ENCODE measurements around the gene TMEM63C.

The TMEM63C gene

DNA sequence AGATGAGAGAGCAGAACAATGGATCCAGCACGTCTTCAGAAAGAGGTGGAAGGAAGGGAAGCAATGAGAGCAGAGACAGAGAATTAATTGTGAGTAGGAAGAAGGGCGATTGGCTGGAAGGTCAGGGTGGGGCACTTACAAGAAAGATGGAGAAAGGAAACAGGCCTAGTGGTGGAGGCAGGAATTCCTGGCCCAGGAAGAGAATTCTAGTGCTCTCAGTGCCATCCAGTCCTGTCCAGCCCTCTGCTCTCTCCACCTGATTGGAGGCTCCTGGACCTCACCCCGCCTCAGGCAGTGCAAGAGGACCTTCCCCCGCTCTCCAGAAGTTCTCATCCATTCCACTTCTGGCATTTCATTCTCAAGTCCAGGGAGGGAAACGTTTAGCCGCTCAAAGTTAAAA is 46.5 kb downstream of the TMEM63C start:
- no peak for TF ChIP-seq CTCF (IDR thresholded peaks at IDR 0.05; ENCODE audit: insufficient read depth, low read length, poor library complexity, severe bottlenecking)
- DNase-seq (ENCODE audit: extremely low read depth, insufficient read length) = no peak
- H3K27me3 ChIP-seq (replicated peaks; ENCODE audit: control insufficient read depth, insufficient read depth, low read length) = no peaks in the 10 kb centered on the region
- H3K4me3 ChIP-seq (replicated peaks; ENCODE audit: low read depth, low read length) = no peak overlapping the region
- H3K36me3 ChIP-seq (ENCODE audit: control insufficient read depth, insufficient read depth, low read length) = no peaks in the 10 kb centered on the region

DNA sequence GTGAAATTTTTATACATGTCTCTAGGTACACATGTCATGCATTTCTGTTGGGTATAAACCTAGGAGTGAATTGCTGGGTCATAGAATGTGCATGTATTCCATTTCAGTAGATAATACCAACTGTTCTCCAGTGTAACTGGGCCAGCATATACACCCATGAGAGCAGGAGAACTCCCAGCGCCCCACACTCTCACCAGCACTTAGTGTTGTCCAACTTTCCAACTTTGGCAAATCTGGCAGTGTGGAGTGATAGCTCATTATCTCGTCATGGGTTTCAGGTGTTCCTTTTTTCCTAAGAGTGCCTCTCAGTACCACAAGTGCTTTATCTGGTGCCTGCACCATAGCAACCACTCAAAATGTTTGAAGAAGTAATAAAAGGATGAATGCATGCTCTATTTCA is 49.3 kb downstream of the TMEM63C start:
- Histone ChIP-seq H3K4me3 (replicated peaks; ENCODE audit: low read depth, low read length) (no peak overlapping the region), H3K36me3 (ENCODE audit: control insufficient read depth, insufficient read depth, low read length) (no peaks in the 10 kb centered on the region)
- TF ChIP-seq CTCF (IDR thresholded peaks at IDR 0.05; ENCODE audit: insufficient read depth, low read length, poor library complexity, severe bottlenecking) = no peak

GRCh38 chr14:77231721-77232120 is 50.1 kb downstream of the TMEM63C start:
- no peak for TF ChIP-seq CTCF (IDR thresholded peaks at IDR 0.05; ENCODE audit: insufficient read depth, low read length, poor library complexity, severe bottlenecking)
- Histone ChIP-seq H3K36me3 (ENCODE audit: control insufficient read depth, insufficient read depth, low read length) (no peaks in the 10 kb centered on the region), H3K27me3 (replicated peaks; ENCODE audit: control insufficient read depth, insufficient read depth, low read length) (no peaks in the 10 kb centered on the region), H3K4me3 (replicated peaks; ENCODE audit: low read depth, low read length) (no peak overlapping the region)
- DNase-seq (ENCODE audit: extremely low read depth, insufficient read length) = no peak

More for the DNA sequence above, 49.3 kb downstream of the TMEM63C start:
- DNase-seq (ENCODE audit: extremely low read depth, insufficient read length) = no peak
- no peaks in the 10 kb centered on the region for H3K27me3 ChIP-seq (replicated peaks; ENCODE audit: control insufficient read depth, insufficient read depth, low read length)

- H3K27me3 ChIP-seq (replicated peaks; ENCODE audit: control insufficient read depth, insufficient read depth, low read length) = no peaks in the 10 kb centered on the region; the same call in 1 of the 2 replicates
Measured at GRCh38 chr14:77236814-77237213, 55.2 kb downstream of the TMEM63C start.

DNA sequence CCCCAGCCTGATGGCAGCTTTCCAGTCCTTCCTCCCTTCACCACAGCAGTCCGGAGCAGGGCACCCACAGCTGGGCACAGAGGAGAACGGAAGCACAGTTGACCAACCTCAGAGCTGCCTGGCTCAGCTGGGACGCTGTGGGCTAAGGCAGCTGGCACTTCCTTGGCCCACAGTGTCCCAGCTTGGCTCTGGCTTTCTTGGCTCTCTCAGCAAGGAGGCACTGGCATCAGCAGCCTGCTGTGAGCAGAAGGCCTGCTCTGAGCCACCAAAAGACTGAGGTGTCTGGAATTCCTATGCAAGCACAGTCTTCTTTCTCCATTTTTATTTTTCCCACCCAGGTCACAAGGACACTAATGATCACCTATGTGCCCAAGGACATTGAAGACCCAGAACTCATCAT is 56.8 kb downstream of the TMEM63C start:
- no peak for TF ChIP-seq CTCF (IDR thresholded peaks at IDR 0.05; ENCODE audit: insufficient read depth, low read length, poor library complexity, severe bottlenecking)
- H3K36me3 ChIP-seq (ENCODE audit: control insufficient read depth, insufficient read depth, low read length) = no peaks in the 10 kb centered on the region

More at GRCh38 chr14:77236814-77237213, 55.2 kb downstream of the TMEM63C start:
- no peak for TF ChIP-seq CTCF (IDR thresholded peaks at IDR 0.05; ENCODE audit: insufficient read depth, low read length, poor library complexity, severe bottlenecking)
- Histone ChIP-seq H3K36me3 (ENCODE audit: control insufficient read depth, insufficient read depth, low read length) (no peaks in the 10 kb centered on the region), H3K4me3 (replicated peaks; ENCODE audit: low read depth, low read length) (no peak overlapping the region)
- DNase-seq (ENCODE audit: extremely low read depth, insufficient read length) = no peak

GRCh38 chr14:77238996-77239395 is 57.4 kb downstream of the TMEM63C start:
- Histone ChIP-seq H3K27me3 (replicated peaks; ENCODE audit: control insufficient read depth, insufficient read depth, low read length) (no peaks in the 10 kb centered on the region; the same call in 1 of the 2 replicates), H3K4me3 (replicated peaks; ENCODE audit: low read depth, low read length) (no peak overlapping the region), H3K36me3 (ENCODE audit: control insufficient read depth, insufficient read depth, low read length) (no peaks in the 10 kb centered on the region)
- no peak for DNase-seq (ENCODE audit: extremely low read depth, insufficient read length)
- TF ChIP-seq CTCF (IDR thresholded peaks at IDR 0.05; ENCODE audit: insufficient read depth, low read length, poor library complexity, severe bottlenecking) = no peak

More for the DNA sequence above, 56.8 kb downstream of the TMEM63C start:
- H3K27me3 ChIP-seq (replicated peaks; ENCODE audit: control insufficient read depth, insufficient read depth, low read length) = no peaks in the 10 kb centered on the region; the same call in 1 of the 2 replicates
- no peak overlapping the region for H3K4me3 ChIP-seq (replicated peaks; ENCODE audit: low read depth, low read length)
- DNase-seq (ENCODE audit: extremely low read depth, insufficient read length) = no peak

Measured in GM06990 (cell line).